ENCODE data around the gene ALKBH7.

The ALKBH7 gene

GRCh38 chr19:6372594-6373095, at the start of gene ALKBH7:
Gene ALKBH7 (plus strand): TSS chr19:6372794. CDS start chr19:6372821, 27 bp downstream.
- peak; percentile 100 for DNase-seq (ENCODE audit: low read depth)
- TF ChIP-seq CTCF (conservative IDR thresholded peaks at IDR 0.05; ENCODE audit: low read depth, low read length) = peak; percentile 8

GRCh38 chr19:6324757-6325156, 47.8 kb upstream of the ALKBH7 start:
- no peak for DNase-seq (ENCODE audit: low read depth)
- H3K4me3 ChIP-seq (ENCODE audit: low read depth, low read length) = no peak overlapping the region
- no peak for TF ChIP-seq CTCF (conservative IDR thresholded peaks at IDR 0.05; ENCODE audit: low read depth, low read length)

More at GRCh38 chr19:6372594-6373095, at the start of gene ALKBH7:
- H3K4me3 ChIP-seq (ENCODE audit: low read depth, low read length) = peak within 1 kb of the TSS; percentile 93

- no peak overlapping the region for H3K4me3 ChIP-seq (ENCODE audit: low read depth, low read length)
- DNase-seq (ENCODE audit: low read depth) = no peak
- TF ChIP-seq CTCF (conservative IDR thresholded peaks at IDR 0.05; ENCODE audit: low read depth, low read length) = no peak
Observed at GRCh38 chr19:6325614-6326013, 47.0 kb upstream of the ALKBH7 start.

- no peak overlapping the region for H3K4me3 ChIP-seq (ENCODE audit: low read depth, low read length)
- no peak for TF ChIP-seq CTCF (conservative IDR thresholded peaks at IDR 0.05; ENCODE audit: low read depth, low read length)
- DNase-seq (ENCODE audit: low read depth) = no peak
Observed at GRCh38 chr19:6326815-6327214, 45.8 kb upstream of the ALKBH7 start.

GRCh38 chr19:6333439-6333838, 39.2 kb upstream of the ALKBH7 start, which contains the start of gene ACER1:
Gene ACER1 (minus strand): TSS chr19:6333612. CDS start chr19:6333551, 61 bp downstream.
- DNase-seq (ENCODE audit: low read depth) = no peak
- no peak within 1 kb of the TSS for H3K4me3 ChIP-seq (ENCODE audit: low read depth, low read length)
- TF ChIP-seq CTCF (conservative IDR thresholded peaks at IDR 0.05; ENCODE audit: low read depth, low read length) = no peak

GRCh38 chr19:6334490-6335285, 37.9 kb upstream of the ALKBH7 start:
- DNase-seq (ENCODE audit: low read depth) = no peak
- TF ChIP-seq CTCF (conservative IDR thresholded peaks at IDR 0.05; ENCODE audit: low read depth, low read length) = no peak
- H3K4me3 ChIP-seq (ENCODE audit: low read depth, low read length) = no peak overlapping the region
